DND-41 (cell line): ENCODE results near the gene PIKFYVE.
A peak's percentile ranks its signal among the peaks of the same experiment; 100 is the strongest.

Experiments used
- ATAC-seq: fragments of 200-7000 bp; cut with Tn5 transposase; 3 replicates; pipeline ENCODE4 v1.9.1; 2021; ENCODE audit warnings: low read depth; ENCODE audit not compliant: insufficient read depth
- DNase-seq: peaks from one replicate; pipeline ENCODE4 v3.0.0-alpha.2; 2020
- H2AFZ ChIP-seq: 2 replicates; pipeline ENCODE4 v1.6.0; 2012; ENCODE audit warnings: low read depth, low read length
- H3K27ac ChIP-seq: 2 replicates; pipeline ENCODE4 v1.5.1; 2012; ENCODE audit warnings: low read length, inconsistent platforms
- H3K27me3 ChIP-seq: fragments of 200-600 bp; sonication (generic); 2 replicates; pipeline ENCODE4 v1.6.0; 2012; ENCODE audit warnings: low read length, mild to moderate bottlenecking, inconsistent platforms; ENCODE audit not compliant: insufficient read depth, poor library complexity
- H3K36me3 ChIP-seq: 2 replicates; pipeline ENCODE4 v1.5.1; 2012; ENCODE audit warnings: low read length, inconsistent platforms; ENCODE audit not compliant: insufficient read depth
- H3K4me1 ChIP-seq: 2 replicates; pipeline ENCODE4 v1.5.1; 2012; ENCODE audit warnings: mild to moderate bottlenecking, low read length; ENCODE audit not compliant: insufficient read depth
- H3K4me2 ChIP-seq: 2 replicates; pipeline ENCODE4 v1.6.0; 2012; ENCODE audit warnings: mild to moderate bottlenecking, moderate library complexity, low read length, inconsistent platforms; ENCODE audit not compliant: insufficient read depth
- H3K4me3 ChIP-seq, 2 experiments: fragments of 200-600 bp in 1 of 2; shearing (Covaris generic) in 1 of 2; 2 replicates each; pipeline ENCODE4 v1.5.1; 2012 to 2016; ENCODE audit warnings: inconsistent platforms in 2 of 2, low read length in 2 of 2, mild to moderate bottlenecking in 2 of 2, low read depth in 1 of 2, moderate library complexity in 1 of 2
- H3K79me2 ChIP-seq: 2 replicates; pipeline ENCODE4 v1.6.0; 2012; ENCODE audit warnings: low read length, inconsistent platforms; ENCODE audit not compliant: insufficient read depth
- H3K9ac ChIP-seq: 2 replicates; pipeline ENCODE4 v1.6.0; 2012; ENCODE audit warnings: low read depth, mild to moderate bottlenecking, inconsistent platforms, low read length, moderate library complexity
- H3K9me3 ChIP-seq: 2 replicates; pipeline ENCODE4 v1.5.1; 2012; ENCODE audit warnings: low read length, moderate library complexity, mild to moderate bottlenecking, inconsistent platforms; ENCODE audit not compliant: insufficient read depth, severe bottlenecking
- H4K20me1 ChIP-seq: 2 replicates; pipeline ENCODE4 v1.6.0; 2012; ENCODE audit warnings: low read length; ENCODE audit not compliant: insufficient read depth
- EZH2 ChIP-seq: IDR thresholded peaks from 3 replicates; pipeline ENCODE4 v1.6.1; 2012; ENCODE audit warnings: borderline replicate concordance, low read depth, mild to moderate bottlenecking, moderate library complexity, low read length, inconsistent platforms; ENCODE audit not compliant: severe bottlenecking
- TF ChIP-seq, protein P1 (sequence below): IDR thresholded peaks from 2 replicates; pipeline ENCODE4 v1.5.1; 2012; ENCODE audit warnings: borderline replicate concordance, low read length, moderate library complexity, mild to moderate bottlenecking; ENCODE audit not compliant: poor library complexity, severe bottlenecking; ENCODE audit errors: extremely low read depth

Gene PIKFYVE

DNA sequence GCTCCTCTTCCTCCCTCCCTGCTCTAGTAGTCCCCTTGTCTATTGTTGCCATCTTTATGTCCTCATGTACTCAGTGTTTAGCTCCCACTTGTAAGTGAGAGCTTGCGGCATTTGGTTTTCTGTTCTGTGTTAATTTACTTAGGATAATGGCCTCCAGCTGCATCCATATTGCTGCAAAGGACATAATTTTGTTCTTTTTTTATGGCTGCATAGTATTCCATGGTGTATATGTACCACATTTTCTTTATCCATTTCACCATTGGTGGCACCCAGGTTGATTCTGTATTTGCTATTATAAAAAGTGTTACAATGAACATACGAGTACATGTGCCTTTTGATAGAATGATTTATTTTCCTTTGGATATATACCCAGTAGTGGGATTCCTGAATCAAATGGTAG lies 12.5 kb downstream of the PIKFYVE start:
- no peak for TF ChIP-seq EZH2
- TF ChIP-seq, protein P1, sequence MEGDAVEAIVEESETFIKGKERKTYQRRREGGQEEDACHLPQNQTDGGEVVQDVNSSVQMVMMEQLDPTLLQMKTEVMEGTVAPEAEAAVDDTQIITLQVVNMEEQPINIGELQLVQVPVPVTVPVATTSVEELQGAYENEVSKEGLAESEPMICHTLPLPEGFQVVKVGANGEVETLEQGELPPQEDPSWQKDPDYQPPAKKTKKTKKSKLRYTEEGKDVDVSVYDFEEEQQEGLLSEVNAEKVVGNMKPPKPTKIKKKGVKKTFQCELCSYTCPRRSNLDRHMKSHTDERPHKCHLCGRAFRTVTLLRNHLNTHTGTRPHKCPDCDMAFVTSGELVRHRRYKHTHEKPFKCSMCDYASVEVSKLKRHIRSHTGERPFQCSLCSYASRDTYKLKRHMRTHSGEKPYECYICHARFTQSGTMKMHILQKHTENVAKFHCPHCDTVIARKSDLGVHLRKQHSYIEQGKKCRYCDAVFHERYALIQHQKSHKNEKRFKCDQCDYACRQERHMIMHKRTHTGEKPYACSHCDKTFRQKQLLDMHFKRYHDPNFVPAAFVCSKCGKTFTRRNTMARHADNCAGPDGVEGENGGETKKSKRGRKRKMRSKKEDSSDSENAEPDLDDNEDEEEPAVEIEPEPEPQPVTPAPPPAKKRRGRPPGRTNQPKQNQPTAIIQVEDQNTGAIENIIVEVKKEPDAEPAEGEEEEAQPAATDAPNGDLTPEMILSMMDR = no peak
- peaks cover 100% of the 10 kb centered on the region for H3K36me3 ChIP-seq
- H2AFZ ChIP-seq = no peak overlapping the region
- ATAC-seq (no peak), DNase-seq (no peak)
- no peaks in the 10 kb centered on the region for H3K27me3 ChIP-seq
- no peaks in the 10 kb centered on the region for H3K4me1 ChIP-seq
- H3K4me2 ChIP-seq = no peak overlapping the region
- H3K79me2 ChIP-seq = peaks cover 90% of the 10 kb centered on the region
- H3K4me3 ChIP-seq = no peak overlapping the region
- H3K9ac ChIP-seq = no peak overlapping the region
- no peak overlapping the region for H3K27ac ChIP-seq
- no peaks in the 10 kb centered on the region for H3K9me3 ChIP-seq
- H4K20me1 ChIP-seq = peaks cover 15% of the 10 kb centered on the region; the same call in 1 of the 2 replicates

GRCh38 chr2:208279236-208279635 lies 13.2 kb downstream of the PIKFYVE start:
- Histone ChIP-seq H3K79me2 (peaks cover 87% of the 10 kb centered on the region), H2AFZ (no peak overlapping the region), H3K4me3 (no peak overlapping the region), H3K9ac (no peak overlapping the region), H3K27me3 (no peaks in the 10 kb centered on the region), H3K4me2 (no peak overlapping the region), H3K36me3 (peaks cover 96% of the 10 kb centered on the region), H3K4me1 (no peaks in the 10 kb centered on the region), H3K27ac (no peak overlapping the region), H4K20me1 (peaks cover 14% of the 10 kb centered on the region; the same call in 1 of the 2 replicates), H3K9me3 (no peaks in the 10 kb centered on the region)
- DNase-seq (no peak), ATAC-seq (no peak)
- TF ChIP-seq, protein P1 = no peak
- no peak for TF ChIP-seq EZH2

DNA sequence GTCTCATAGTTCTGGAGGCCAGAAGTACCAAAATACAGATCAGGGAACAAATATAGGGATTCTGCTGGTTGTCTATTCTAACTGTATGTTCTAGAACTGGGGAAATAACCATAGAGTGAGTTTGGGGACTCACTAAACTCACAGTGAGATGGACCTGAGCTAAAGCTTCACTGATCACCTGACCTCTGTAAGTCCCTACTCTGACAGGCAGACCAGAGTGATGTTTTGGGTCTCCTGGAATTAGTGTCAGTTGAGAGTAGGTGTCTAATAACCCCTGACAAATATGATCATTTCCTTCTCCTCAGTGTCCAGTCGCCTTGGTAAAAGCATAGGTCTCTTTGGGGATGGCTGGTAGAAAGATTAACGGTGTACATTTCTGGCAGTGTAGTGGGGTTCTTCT lies 14.2 kb downstream of the PIKFYVE start:
- ATAC-seq (no peak), DNase-seq (no peak)
- Histone ChIP-seq H3K27ac (no peak overlapping the region), H3K4me2 (no peak overlapping the region), H3K79me2 (peaks cover 77% of the 10 kb centered on the region), H3K36me3 (peaks cover 88% of the 10 kb centered on the region), H3K27me3 (no peaks in the 10 kb centered on the region), H2AFZ (no peak overlapping the region), H3K9ac (no peak overlapping the region), H4K20me1 (peaks cover 9% of the 10 kb centered on the region; the same call in 1 of the 2 replicates), H3K4me1 (no peaks in the 10 kb centered on the region), H3K9me3 (no peaks in the 10 kb centered on the region), H3K4me3 (no peak overlapping the region)
- TF ChIP-seq, protein P1 = no peak
- TF ChIP-seq EZH2 = no peak

- H2AFZ ChIP-seq = no peak overlapping the region
- no peak for DNase-seq
- no peaks in the 10 kb centered on the region for H3K9me3 ChIP-seq
- H3K9ac ChIP-seq = no peak overlapping the region
- TF ChIP-seq, protein P1 = no peak
- no peak for TF ChIP-seq EZH2
- peaks cover 74% of the 10 kb centered on the region for H3K79me2 ChIP-seq
- H4K20me1 ChIP-seq = peaks cover 5% of the 10 kb centered on the region; the same call in 1 of the 2 replicates
- no peaks in the 10 kb centered on the region for H3K4me1 ChIP-seq
- no peak overlapping the region for H3K4me2 ChIP-seq
- no peak overlapping the region for H3K4me3 ChIP-seq
- no peaks in the 10 kb centered on the region for H3K27me3 ChIP-seq
- peaks cover 87% of the 10 kb centered on the region for H3K36me3 ChIP-seq
- ATAC-seq = 0 out of 3 replicates have a peak, but pooled peaks have one; percentile 49
- H3K27ac ChIP-seq = no peak overlapping the region
Measured at GRCh38 chr2:208280933-208281332, 14.9 kb downstream of the PIKFYVE start.
